Naive thymus-derived CD4-positive, alpha-beta T cell (primary cell): Measurements from ENCODE around the gene FGF6. TPM values are rescaled to one million over a fixed set of nuclear protein-coding genes. Genes with fewer than 3 reads are reported as not detected.

Source experiments
- ATAC-seq: fragments of 150-1000 bp; cut with Tn5 transposase; 2 replicates; pipeline ENCODE4 v1.10.0; 2021; ENCODE audit warnings: mild to moderate bottlenecking, moderate library complexity
- CTCF ChIA-PET: fragments of 350-600 bp; sonication (Branson Sonifier 250); formaldehyde crosslinking; loops from one replicate; lab custom pipeline; 2021; ENCODE audit warnings: antibody characterized with exemption; lab: Charles Lee
- POLR2A ChIA-PET: fragments of 350-600 bp; sonication (Branson Sonifier 250); formaldehyde crosslinking; loops from one replicate; lab custom pipeline; 2021; ENCODE audit warnings: antibody characterized with exemption, inconsistent platforms; lab: Charles Lee
- DNase-seq, 9 donors: peaks; one replicate each; pipeline versions ENCODE4 v3.0.0 to v3.0.0-alpha.2; 2020 to 2022; ENCODE audit warnings: mixed read lengths in 1 of 9
- H3K27ac ChIP-seq: one replicate; pipeline ENCODE4 v1.7.0; 2013; ENCODE audit warnings: mild to moderate bottlenecking, low read depth, low read length, moderate library complexity
- H3K27me3 ChIP-seq, 2 donors: one replicate each; pipeline ENCODE4 v1.7.0; 2013; ENCODE audit warnings: low read length in 2 of 2, mild to moderate bottlenecking in 2 of 2, moderate library complexity in 2 of 2; ENCODE audit not compliant: control insufficient read depth in 2 of 2, insufficient read depth in 2 of 2
- H3K36me3 ChIP-seq, 3 experiments: 1 replicate in 2 of 3; 2 replicates in 1 of 3; pipeline ENCODE4 v1.7.0; 2013; ENCODE audit warnings: low read length in 3 of 3, mild to moderate bottlenecking in 3 of 3, moderate library complexity in 1 of 3; ENCODE audit not compliant: insufficient read depth in 3 of 3, control insufficient read depth in 2 of 3
- H3K4me1 ChIP-seq, 2 donors: one replicate each; pipeline ENCODE4 v1.7.0; 2013; ENCODE audit warnings: low read length in 2 of 2, mild to moderate bottlenecking in 2 of 2, moderate library complexity in 1 of 2; ENCODE audit not compliant: control insufficient read depth in 2 of 2, insufficient read depth in 2 of 2
- H3K4me3 ChIP-seq: 2 replicates; pipeline ENCODE4 v1.7.0; 2013; ENCODE audit warnings: mild to moderate bottlenecking, low read length
- H3K9me3 ChIP-seq, 3 experiments: 1 replicate in 2 of 3; 2 replicates in 1 of 3; pipeline ENCODE4 v1.7.0; 2013; ENCODE audit warnings: low read length in 3 of 3; ENCODE audit not compliant: control insufficient read depth in 2 of 3
- H3K27ac Mint-ChIP-seq, 9 donors: one replicate each; pipeline ENCODE4 v1.8.0; 2020 to 2022; ENCODE audit warnings: mixed read lengths in 9 of 9, mild to moderate bottlenecking in 8 of 9, moderate library complexity in 5 of 9, inconsistent platforms in 2 of 9
- H3K27me3 Mint-ChIP-seq, 5 donors: one replicate each; pipeline ENCODE4 v1.8.0; 2021 to 2022; ENCODE audit warnings: mixed read lengths in 5 of 5, mild to moderate bottlenecking in 1 of 5
- H3K36me3 Mint-ChIP-seq, 5 donors: one replicate each; pipeline ENCODE4 v1.8.0; 2020 to 2022; ENCODE audit warnings: mixed read lengths in 5 of 5, mild to moderate bottlenecking in 3 of 5, inconsistent platforms in 1 of 5
- H3K4me1 Mint-ChIP-seq, 7 donors: one replicate each; pipeline ENCODE4 v1.8.0; 2020 to 2022; ENCODE audit warnings: mixed read lengths in 7 of 7, mild to moderate bottlenecking in 3 of 7, inconsistent platforms in 1 of 7
- H3K4me3 Mint-ChIP-seq, 10 donors: one replicate each; pipeline ENCODE4 v1.8.0; 2020 to 2022; ENCODE audit warnings: mild to moderate bottlenecking in 10 of 10, mixed read lengths in 10 of 10, moderate library complexity in 6 of 10, inconsistent platforms in 2 of 10
- H3K9me3 Mint-ChIP-seq, 11 donors: one replicate each; pipeline ENCODE4 v1.8.0; 2020 to 2022; ENCODE audit warnings: mixed read lengths in 11 of 11, mild to moderate bottlenecking in 4 of 11, inconsistent platforms in 1 of 11, moderate library complexity in 1 of 11
- intact Hi-C, 2 donors: fragments of 100-400 bp; cut with micrococcal nuclease; formaldehyde crosslinking; loops; one replicate each; pipeline ENCODE4 v1.15.1; 2023
- polyA plus RNA-seq, 2 donors: library from polyadenylated mRNA; unstranded; fragments of 300-500 nt; fragmentation: Illumina TruSeq; gene quantifications; one replicate each; pipeline ENCODE4 v1.2.3, GENCODE V29; 2021
- total RNA-seq, 6 experiments: library from RNA in 5 of 6; stranded (reverse) in 5 of 6; gene quantifications; 1 replicate in 5 of 6; 2 replicates in 1 of 6; pipeline ENCODE4 v1.2.3 and lab custom pipeline; 2021 to 2026

The FGF6 gene
- total and polyA plus RNA-seq, 7 experiments from 2014 or later, result not detected

GRCh38 chr12:4449851-4450221, 4.2 kb upstream of the FGF6 start:
- Histone ChIP-seq H3K36me3 (no peaks in the 10 kb centered on the region), H3K27me3 (no peaks in the 10 kb centered on the region), H3K4me1 (no peaks in the 10 kb centered on the region), H3K27ac (no peak overlapping the region), H3K9me3 (no peaks in the 10 kb centered on the region), H3K4me3 (no peak overlapping the region)
- peaks cover 0 to 13% (median 8%) of the 10 kb centered on the region in 5 donors for H3K36me3 Mint-ChIP-seq
- DNase-seq (no peak), ATAC-seq (no peak)
- no peaks in the 10 kb centered on the region for H3K4me1 Mint-ChIP-seq
- peaks cover 20 to 35% (median 30%) of the 10 kb centered on the region in 5 donors for H3K27me3 Mint-ChIP-seq
- no peak overlapping the region for H3K4me3 Mint-ChIP-seq
- peaks cover 0 to 30% (median 11%) of the 10 kb centered on the region in 11 donors for H3K9me3 Mint-ChIP-seq
- H3K27ac Mint-ChIP-seq, result no peak overlapping the region
- POLR2A ChIA-PET, result no interaction called here
- CTCF ChIA-PET, result no interaction called here
- intact Hi-C loops, result loop anchor here in 1 of 2 donors (10.0 kb wide), 1 partner anchor 285 kb away; no protein-coding TSS in a partner anchor

- Mint-ChIP-seq H3K27ac (no peak overlapping the region), H3K9me3 (peaks cover 0 to 28% (median 11%) of the 10 kb centered on the region in 11 donors), H3K27me3 (peaks cover 20 to 35% (median 30%) of the 10 kb centered on the region in 5 donors), H3K4me3 (no peak overlapping the region), H3K36me3 (peaks cover 0 to 12% (median 8%) of the 10 kb centered on the region in 5 donors), H3K4me1 (no peaks in the 10 kb centered on the region)
- ATAC-seq, result no peak
- POLR2A ChIA-PET, result no interaction called here
- no peak overlapping the region for H3K27ac ChIP-seq
- no peak for DNase-seq
- no peaks in the 10 kb centered on the region for H3K36me3 ChIP-seq
- H3K4me1 ChIP-seq, result no peaks in the 10 kb centered on the region
- CTCF ChIA-PET, result no interaction called here
- intact Hi-C loops, result no loop called here
- H3K4me3 ChIP-seq, result no peak overlapping the region
- H3K9me3 ChIP-seq, result no peaks in the 10 kb centered on the region
- H3K27me3 ChIP-seq, result no peaks in the 10 kb centered on the region
Observed at GRCh38 chr12:4448943-4449850, 3.6 kb upstream of the FGF6 start.

GRCh38 chr12:4448371-4448940, 2.8 kb upstream of the FGF6 start:
- no peak for DNase-seq
- no peak overlapping the region for H3K27ac Mint-ChIP-seq
- peaks cover 0 to 6% (median 4%) of the 10 kb centered on the region in 5 donors for H3K36me3 Mint-ChIP-seq
- no peak overlapping the region for H3K4me3 Mint-ChIP-seq
- intact Hi-C loops, result no loop called here
- Histone ChIP-seq H3K27ac (no peak overlapping the region), H3K9me3 (no peaks in the 10 kb centered on the region), H3K27me3 (no peaks in the 10 kb centered on the region), H3K4me1 (no peaks in the 10 kb centered on the region), H3K36me3 (no peaks in the 10 kb centered on the region), H3K4me3 (no peak overlapping the region)
- H3K27me3 Mint-ChIP-seq, result peaks cover 14 to 30% (median 29%) of the 10 kb centered on the region in 5 donors
- H3K4me1 Mint-ChIP-seq, result no peaks in the 10 kb centered on the region
- ChIA-PET POLR2A (no interaction called here), CTCF (no interaction called here)
- no peak for ATAC-seq
- H3K9me3 Mint-ChIP-seq, result peaks cover 0 to 20% (median 6%) of the 10 kb centered on the region in 11 donors

- Histone ChIP-seq H3K27ac (no peak overlapping the region), H3K9me3 (no peaks in the 10 kb centered on the region), H3K4me1 (no peaks in the 10 kb centered on the region), H3K4me3 (no peak overlapping the region), H3K27me3 (no peaks in the 10 kb centered on the region), H3K36me3 (no peaks in the 10 kb centered on the region)
- no peak for DNase-seq
- Mint-ChIP-seq H3K9me3 (peaks cover 0 to 8% (median 0%) of the 10 kb centered on the region in 11 donors), H3K36me3 (peaks cover 0 to 4% (median 0%) of the 10 kb centered on the region in 5 donors), H3K4me1 (no peaks in the 10 kb centered on the region), H3K27me3 (peaks cover 14 to 26% (median 21%) of the 10 kb centered on the region in 5 donors), H3K4me3 (no peak overlapping the region), H3K27ac (no peak overlapping the region)
- ATAC-seq, result no peak
- intact Hi-C loops, result no loop called here
- CTCF ChIA-PET, result no interaction called here
- POLR2A ChIA-PET, result no interaction called here
Observed at GRCh38 chr12:4447151-4447550, 1.5 kb upstream of the FGF6 start.

- no peaks in the 10 kb centered on the region for H3K9me3 ChIP-seq
- Mint-ChIP-seq H3K9me3 (no peaks in the 10 kb centered on the region), H3K4me1 (no peaks in the 10 kb centered on the region), H3K4me3 (no peak overlapping the region), H3K27ac (no peak overlapping the region), H3K27me3 (peaks cover 10 to 20% (median 14%) of the 10 kb centered on the region in 5 donors), H3K36me3 (no peaks in the 10 kb centered on the region)
- no peaks in the 10 kb centered on the region for H3K36me3 ChIP-seq
- POLR2A ChIA-PET, result no interaction called here
- intact Hi-C loops, result no loop called here
- no peaks in the 10 kb centered on the region for H3K27me3 ChIP-seq
- no peaks in the 10 kb centered on the region for H3K4me1 ChIP-seq
- no peak overlapping the region for H3K27ac ChIP-seq
- DNase-seq (no peak), ATAC-seq (no peak)
- CTCF ChIA-PET, result no interaction called here
- no peak overlapping the region for H3K4me3 ChIP-seq
Observed at GRCh38 chr12:4446335-4446734, 720 bp upstream of the FGF6 start.

GRCh38 chr12:4444031-4444430, 1.6 kb downstream of the FGF6 start:
- peaks cover 0 to 10% (median 8%) of the 10 kb centered on the region in 7 donors for H3K4me1 Mint-ChIP-seq
- DNase-seq, result no peak
- ChIA-PET POLR2A (interaction anchor here (0.6 kb wide), 1 partner anchor 25 kb away, joined by 3 read pairs; no protein-coding TSS in a partner anchor), CTCF (no interaction called here)
- no peak for ATAC-seq
- H3K36me3 Mint-ChIP-seq, result no peaks in the 10 kb centered on the region
- H3K4me3 ChIP-seq, result no peak overlapping the region
- H3K27ac ChIP-seq, result no peak overlapping the region
- no peaks in the 10 kb centered on the region for H3K27me3 ChIP-seq
- intact Hi-C loops, result no loop called here
- no peak overlapping the region for H3K27ac Mint-ChIP-seq
- no peaks in the 10 kb centered on the region for H3K9me3 ChIP-seq
- no peaks in the 10 kb centered on the region for H3K36me3 ChIP-seq
- H3K4me3 Mint-ChIP-seq, result no peak overlapping the region
- peaks cover 0 to 20% (median 5%) of the 10 kb centered on the region in 5 donors for H3K27me3 Mint-ChIP-seq
- H3K4me1 ChIP-seq, result no peaks in the 10 kb centered on the region
- H3K9me3 Mint-ChIP-seq, result no peaks in the 10 kb centered on the region
